Stimulated activated naive CD8-positive, alpha-beta T cell treated with anti-CD3 and anti-CD28 coated beads, Interleukin-15, amount 100 ng/mL, for 72 hours (primary cell): Measurements from ENCODE around the gene SLC16A10.
"Not testable (repeated sequence)": the region's sequence is repeated elsewhere in the genome, so short reads cannot be mapped to it uniquely, and the experiment has no call there.

Source experiments
- ATAC-seq: fragments of 150-1000 bp; cut with Tn5 transposase; 2 replicates; pipeline ENCODE4 v1.10.0; 2021; ENCODE audit warnings: mild to moderate bottlenecking, moderate library complexity
- DNase-seq, 2 donors: peaks; one replicate each; pipeline ENCODE4 v3.0.0; 2021 to 2022
- H3K27ac Mint-ChIP-seq, 2 donors: one replicate each; pipeline ENCODE4 v1.8.0; 2022; ENCODE audit warnings: mild to moderate bottlenecking in 2 of 2, mixed read lengths in 2 of 2, moderate library complexity in 2 of 2
- H3K27me3 Mint-ChIP-seq: one replicate; pipeline ENCODE4 v1.8.0; 2022; ENCODE audit warnings: mixed read lengths
- H3K4me1 Mint-ChIP-seq: one replicate; pipeline ENCODE4 v1.8.0; 2022; ENCODE audit warnings: mild to moderate bottlenecking, mixed read lengths
- H3K4me3 Mint-ChIP-seq, 2 donors: one replicate each; pipeline ENCODE4 v1.8.0; 2022; ENCODE audit warnings: mild to moderate bottlenecking in 2 of 2, mixed read lengths in 2 of 2, moderate library complexity in 1 of 2
- H3K9me3 Mint-ChIP-seq, 2 donors: one replicate each; pipeline ENCODE4 v1.8.0; 2022; ENCODE audit warnings: mixed read lengths in 2 of 2

Gene SLC16A10

GRCh38 chr6:111087106-111087835, at the start of gene SLC16A10:
Gene SLC16A10 (plus strand): TSS chr6:111087503. CDS start chr6:111087753, 250 bp downstream.
- H3K4me3 Mint-ChIP-seq, result peak within 1 kb of the TSS; percentile 89 to 98
- no peaks in the 10 kb centered on the region for H3K9me3 Mint-ChIP-seq
- H3K4me1 Mint-ChIP-seq, result peaks cover 35% of the 10 kb centered on the region
- H3K27ac Mint-ChIP-seq, result peak within 1 kb of the TSS; percentile 51 to 91
- H3K27me3 Mint-ChIP-seq, result no peaks in the 10 kb centered on the region
- peak; percentile 82 to 88 for DNase-seq
- peak; percentile 92 for ATAC-seq

- peaks cover 11% of the 10 kb centered on the region for H3K4me1 Mint-ChIP-seq
- peak overlapping the region in 1 of 2 donors; percentile 85 for H3K27ac Mint-ChIP-seq
- H3K4me3 Mint-ChIP-seq, result peak overlapping the region in 1 of 2 donors; percentile 28
- peaks cover 0 to 4% of the 10 kb centered on the region in 2 donors for H3K9me3 Mint-ChIP-seq
- DNase-seq (peak; percentile 23 to 46), ATAC-seq (peak; percentile 94)
- H3K27me3 Mint-ChIP-seq, result no peaks in the 10 kb centered on the region
Measured at GRCh38 chr6:111038534-111039252, 48.6 kb upstream of the SLC16A10 start.

GRCh38 chr6:111041917-111042316, 45.4 kb upstream of the SLC16A10 start:
- Mint-ChIP-seq H3K4me3 (no peak overlapping the region), H3K4me1 (peaks cover 17% of the 10 kb centered on the region), H3K27me3 (no peaks in the 10 kb centered on the region), H3K27ac (no peak overlapping the region), H3K9me3 (peaks cover 0 to 4% of the 10 kb centered on the region in 2 donors)
- ATAC-seq, result no peak
- DNase-seq, result no peak

- H3K27ac Mint-ChIP-seq, result no peak overlapping the region
- no peaks in the 10 kb centered on the region for H3K27me3 Mint-ChIP-seq
- no peak overlapping the region for H3K4me3 Mint-ChIP-seq
- DNase-seq (no peak), ATAC-seq (no peak)
- no peaks in the 10 kb centered on the region for H3K9me3 Mint-ChIP-seq
- H3K4me1 Mint-ChIP-seq, result peaks cover 6% of the 10 kb centered on the region
Measured at GRCh38 chr6:111047244-111047643, 40.1 kb upstream of the SLC16A10 start.

GRCh38 chr6:111050261-111051023, 36.9 kb upstream of the SLC16A10 start:
- Mint-ChIP-seq H3K27ac (no peak overlapping the region), H3K4me1 (peaks cover 6% of the 10 kb centered on the region), H3K4me3 (no peak overlapping the region), H3K27me3 (no peaks in the 10 kb centered on the region), H3K9me3 (no peaks in the 10 kb centered on the region)
- ATAC-seq (no peak), DNase-seq (no peak)

GRCh38 chr6:111052171-111052570, 35.1 kb upstream of the SLC16A10 start:
- no peak for DNase-seq
- H3K9me3 Mint-ChIP-seq, result no peaks in the 10 kb centered on the region
- H3K27ac Mint-ChIP-seq, result no peak overlapping the region
- no peaks in the 10 kb centered on the region for H3K27me3 Mint-ChIP-seq
- ATAC-seq, result no peak
- no peaks in the 10 kb centered on the region for H3K4me1 Mint-ChIP-seq
- no peak overlapping the region for H3K4me3 Mint-ChIP-seq

- Mint-ChIP-seq H3K9me3 (peaks cover 0 to 13% of the 10 kb centered on the region in 2 donors), H3K27me3 (peaks cover 13% of the 10 kb centered on the region), H3K4me1 (peaks cover 7% of the 10 kb centered on the region), H3K27ac (no peak overlapping the region), H3K4me3 (no peak overlapping the region)
- DNase-seq (peak in 1 of 2 donors; percentile 12), ATAC-seq (peak; percentile 62)
Measured at GRCh38 chr6:111057074-111057752, 30.1 kb upstream of the SLC16A10 start.

GRCh38 chr6:111061508-111061907, 25.8 kb upstream of the SLC16A10 start:
- DNase-seq (no peak), ATAC-seq (no peak)
- Mint-ChIP-seq H3K4me1 (peaks cover 15% of the 10 kb centered on the region), H3K9me3 (peaks cover 0 to 20% of the 10 kb centered on the region in 2 donors), H3K4me3 (no peak overlapping the region), H3K27ac (no peak overlapping the region), H3K27me3 (peaks cover 18% of the 10 kb centered on the region)

GRCh38 chr6:111061985-111062384, 25.3 kb upstream of the SLC16A10 start:
- H3K4me1 Mint-ChIP-seq, result peaks cover 15% of the 10 kb centered on the region
- H3K9me3 Mint-ChIP-seq, result peaks cover 0 to 20% of the 10 kb centered on the region in 2 donors
- not testable (repeated sequence) for H3K4me3 Mint-ChIP-seq, ATAC-seq, H3K27ac Mint-ChIP-seq, DNase-seq
- H3K27me3 Mint-ChIP-seq, result peaks cover 19% of the 10 kb centered on the region

GRCh38 chr6:111062860-111063259, 24.4 kb upstream of the SLC16A10 start:
- peaks cover 15% of the 10 kb centered on the region for H3K4me1 Mint-ChIP-seq
- not testable (repeated sequence) for H3K27ac Mint-ChIP-seq, DNase-seq, H3K4me3 Mint-ChIP-seq, ATAC-seq
- peaks cover 19% of the 10 kb centered on the region for H3K27me3 Mint-ChIP-seq
- peaks cover 0 to 20% of the 10 kb centered on the region in 2 donors for H3K9me3 Mint-ChIP-seq

- Mint-ChIP-seq H3K4me1 (peaks cover 18% of the 10 kb centered on the region), H3K27me3 (peaks cover 6% of the 10 kb centered on the region), H3K4me3 (no peak overlapping the region), H3K27ac (peak overlapping the region in 1 of 2 donors; percentile 40), H3K9me3 (peaks cover 0 to 7% of the 10 kb centered on the region in 2 donors)
- ATAC-seq (no peak), DNase-seq (no peak)
Measured at GRCh38 chr6:111068109-111068865, 19.0 kb upstream of the SLC16A10 start.

- Mint-ChIP-seq H3K4me1 (peaks cover 18% of the 10 kb centered on the region), H3K27ac (no peak overlapping the region)
Measured at GRCh38 chr6:111068866-111069234, 18.5 kb upstream of the SLC16A10 start.

GRCh38 chr6:111069382-111070104, 17.8 kb upstream of the SLC16A10 start:
- peaks cover 0 to 2% of the 10 kb centered on the region in 2 donors for H3K9me3 Mint-ChIP-seq
- no peak overlapping the region for H3K4me3 Mint-ChIP-seq
- H3K27ac Mint-ChIP-seq, result no peak overlapping the region
- DNase-seq (no peak), ATAC-seq (peak; percentile 43)
- peaks cover 18% of the 10 kb centered on the region for H3K4me1 Mint-ChIP-seq
- H3K27me3 Mint-ChIP-seq, result peaks cover 6% of the 10 kb centered on the region

More at GRCh38 chr6:111068866-111069234, 18.5 kb upstream of the SLC16A10 start:
- Mint-ChIP-seq H3K27me3 (peaks cover 6% of the 10 kb centered on the region), H3K9me3 (peaks cover 0 to 7% of the 10 kb centered on the region in 2 donors), H3K4me3 (no peak overlapping the region)
- no peak for ATAC-seq
- DNase-seq, result no peak
